Smooth muscle cell of bladder (primary cell): ENCODE results near the gene NXF1. TPM values are rescaled to one million over a fixed set of nuclear protein-coding genes. Genes with fewer than 3 reads are reported as not detected.

Source experiments
- total RNA-seq: library from RNA; depleted of rRNA; stranded (reverse); fragments of >200 nt; gene quantifications from 2 replicates; pipeline ENCODE4 v1.2.3, GENCODE V29; 2014

Gene NXF1
- 9.7 and 21.1 TPM in 2 replicates for total RNA-seq

DNA sequence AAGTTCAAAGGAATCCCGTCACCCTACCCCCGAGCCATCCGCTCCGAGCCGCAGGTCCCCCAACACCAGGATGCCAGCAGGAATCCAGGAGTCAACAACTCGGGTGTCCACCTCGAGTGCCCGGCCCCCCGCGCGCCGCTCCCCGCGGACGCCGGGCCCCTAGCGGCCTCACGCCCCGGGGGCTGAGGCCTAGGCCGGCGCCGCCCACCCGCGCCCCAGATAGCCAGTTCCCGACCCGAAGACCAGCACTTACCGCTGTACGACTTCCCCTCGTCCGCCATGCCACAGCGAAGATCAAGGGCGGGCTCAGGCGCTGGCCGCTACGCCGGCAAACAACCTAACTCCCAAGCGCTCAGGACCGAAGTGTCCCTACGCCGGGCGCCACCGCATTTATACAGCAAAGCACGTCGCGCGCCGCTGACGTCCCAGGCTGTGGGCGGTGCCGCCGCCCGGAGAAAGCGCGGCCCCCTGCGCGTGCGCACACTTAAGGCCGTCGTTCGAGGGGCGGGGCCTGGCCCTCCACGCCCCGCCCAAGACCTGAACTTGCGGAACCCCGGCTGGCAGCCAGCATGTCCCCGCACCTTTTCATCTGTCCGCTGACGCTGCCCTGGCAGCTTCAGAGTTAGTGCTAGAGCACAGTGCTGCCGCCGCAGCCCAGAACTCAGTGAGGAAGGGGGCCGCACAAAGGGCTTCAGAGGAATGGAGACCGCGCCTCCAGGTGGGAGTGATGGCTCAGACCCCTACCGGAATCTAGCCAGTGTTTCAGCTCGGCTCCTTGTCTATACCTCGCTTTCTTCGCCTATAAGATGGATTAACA is at the start of gene NXF1:
NXF1 (minus strand) TSS at position 365 of the 817 bp plus-strand sequence; CDS start at position 281, 84 bp downstream.

GRCh38 chr11:62839050-62839945 is 34.1 kb upstream of the NXF1 start, which contains the start of gene WDR74:
WDR74 (minus strand) TSS chr11:62839590; CDS start chr11:62839570, 20 bp downstream.

GRCh38 chr11:62832336-62833234 is 27.3 kb upstream of the NXF1 start, which contains the start of gene TEX54:
TEX54 (minus strand) TSS chr11:62832841.

DNA sequence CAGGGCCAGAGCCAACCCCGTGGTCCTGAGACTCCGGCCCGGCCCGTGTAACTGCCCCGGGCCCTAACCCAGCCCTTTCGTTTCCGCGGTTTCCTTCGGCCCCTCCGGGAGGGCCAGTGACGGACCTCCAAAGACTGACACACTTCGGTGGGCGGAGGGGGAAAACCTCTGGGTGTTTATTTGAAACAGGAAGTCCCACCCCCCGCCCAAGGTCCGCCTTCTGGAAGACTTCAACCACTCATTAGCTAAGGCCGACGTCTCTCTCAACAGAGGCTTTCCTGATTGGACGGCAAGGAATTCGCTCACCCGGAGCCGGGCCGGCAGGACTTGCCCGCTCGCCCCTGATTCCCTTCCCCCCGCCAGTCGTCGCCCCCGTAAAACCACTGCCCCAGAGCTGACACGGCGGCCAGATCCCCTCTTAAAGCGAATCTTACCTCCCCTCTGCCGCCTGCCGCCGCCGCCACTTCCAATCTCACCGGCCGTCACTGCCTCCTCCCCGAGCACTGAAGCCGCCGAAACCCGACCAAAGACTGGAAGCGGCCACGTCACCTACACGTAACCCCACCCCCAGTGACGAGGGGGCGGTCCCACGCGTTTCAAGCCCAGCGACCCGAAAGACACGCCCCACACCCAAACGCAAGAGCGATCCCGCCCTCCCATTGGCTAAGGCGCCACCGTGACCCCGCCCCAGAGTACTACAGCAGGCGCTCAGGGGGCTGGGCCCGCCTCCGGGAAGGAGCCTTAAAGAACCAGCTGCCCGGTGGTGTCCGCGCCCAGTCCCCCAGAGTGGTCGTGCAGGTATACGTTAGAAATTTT is 26.5 kb upstream of the NXF1 start, which contains the start of gene STX5:
STX5 (minus strand) TSS at position 532 of the 816 bp plus-strand sequence. CDS start 808 bp downstream, outside the sequence.

DNA sequence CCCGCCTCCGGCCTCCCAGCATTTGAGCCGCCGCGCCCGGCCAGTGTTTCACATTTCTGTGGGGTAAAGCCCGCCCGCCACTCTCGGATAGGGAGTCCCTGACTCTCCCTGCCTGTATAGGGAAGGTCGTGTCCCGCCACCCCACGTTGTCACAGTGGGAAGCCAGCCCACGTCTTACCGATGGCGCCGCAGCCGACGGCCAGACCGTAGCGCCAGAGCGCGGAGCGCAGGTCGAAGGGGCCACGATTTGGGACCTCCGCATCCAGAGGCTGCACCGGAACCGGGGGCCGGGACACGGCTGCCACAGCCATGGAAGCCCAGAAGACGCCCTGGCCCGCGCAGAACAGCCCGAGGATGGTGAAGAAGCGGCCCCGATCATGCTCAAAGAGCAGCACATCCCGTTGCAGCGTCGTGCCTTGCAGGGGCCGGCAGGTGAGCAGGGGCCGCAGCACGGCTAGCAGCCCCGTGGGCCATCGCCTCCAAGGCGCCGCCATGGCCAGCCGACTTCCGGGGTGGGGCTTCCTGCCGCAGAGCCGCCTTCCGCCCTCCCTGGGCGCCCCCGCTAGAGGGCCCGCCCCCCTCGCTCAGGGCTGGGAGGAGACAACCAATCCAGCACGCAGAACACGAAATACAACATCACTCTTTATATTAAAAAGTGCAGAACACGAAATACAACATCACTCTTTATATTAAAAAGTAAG is 13.6 kb downstream of the NXF1 start, which contains the start of gene TMEM223:
TMEM223 (minus strand) TSS at position 506 of the 701 bp plus-strand sequence; CDS start at position 494, 12 bp downstream.

DNA sequence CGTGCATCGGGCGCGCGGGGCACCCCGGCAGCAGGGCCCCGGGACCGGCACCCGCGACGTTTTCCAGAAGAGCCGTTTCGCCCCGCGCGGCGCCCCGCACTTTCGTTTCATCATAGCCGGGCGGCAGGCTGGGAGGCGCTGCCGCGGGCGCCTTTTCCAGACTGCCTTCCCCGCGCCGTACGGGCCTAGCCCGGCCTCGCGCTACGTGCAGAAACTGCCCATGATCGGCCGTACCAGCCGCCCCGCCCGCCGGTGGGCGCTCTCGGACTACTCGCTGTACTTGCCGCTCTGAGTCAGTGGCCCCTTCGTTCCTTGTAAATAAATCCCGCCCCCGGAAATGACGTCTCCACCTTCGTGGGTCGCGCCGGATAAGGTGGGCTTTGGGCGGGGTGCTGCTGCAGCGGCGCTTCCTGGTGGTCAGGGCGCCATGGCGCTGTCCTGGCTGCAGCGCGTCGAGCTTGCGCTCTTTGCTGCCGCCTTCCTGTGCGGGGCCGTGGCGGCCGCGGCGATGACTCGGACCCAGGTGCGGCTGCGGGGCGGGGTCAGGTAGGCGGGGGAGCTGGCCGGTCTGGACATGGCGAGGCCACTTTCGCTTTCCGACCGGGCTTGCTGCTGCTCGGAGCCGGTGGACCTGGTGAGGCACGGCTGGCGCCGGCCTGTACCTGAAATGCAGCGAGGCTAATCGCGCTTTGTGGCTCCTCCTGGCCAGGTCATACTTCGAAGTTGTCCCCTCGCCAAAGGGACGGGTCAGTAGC is 18.1 kb downstream of the NXF1 start, which contains the start of gene TMEM179B:
TMEM179B (plus strand) TSS at position 398 of the 755 bp plus-strand sequence; CDS start at position 428, 30 bp downstream.

GRCh38 chr11:62771144-62772021 is 33.9 kb downstream of the NXF1 start, which contains the start of gene TAF6L:
TAF6L (plus strand) TSS chr11:62771396; CDS start chr11:62775784, 4,388 bp downstream.

DNA sequence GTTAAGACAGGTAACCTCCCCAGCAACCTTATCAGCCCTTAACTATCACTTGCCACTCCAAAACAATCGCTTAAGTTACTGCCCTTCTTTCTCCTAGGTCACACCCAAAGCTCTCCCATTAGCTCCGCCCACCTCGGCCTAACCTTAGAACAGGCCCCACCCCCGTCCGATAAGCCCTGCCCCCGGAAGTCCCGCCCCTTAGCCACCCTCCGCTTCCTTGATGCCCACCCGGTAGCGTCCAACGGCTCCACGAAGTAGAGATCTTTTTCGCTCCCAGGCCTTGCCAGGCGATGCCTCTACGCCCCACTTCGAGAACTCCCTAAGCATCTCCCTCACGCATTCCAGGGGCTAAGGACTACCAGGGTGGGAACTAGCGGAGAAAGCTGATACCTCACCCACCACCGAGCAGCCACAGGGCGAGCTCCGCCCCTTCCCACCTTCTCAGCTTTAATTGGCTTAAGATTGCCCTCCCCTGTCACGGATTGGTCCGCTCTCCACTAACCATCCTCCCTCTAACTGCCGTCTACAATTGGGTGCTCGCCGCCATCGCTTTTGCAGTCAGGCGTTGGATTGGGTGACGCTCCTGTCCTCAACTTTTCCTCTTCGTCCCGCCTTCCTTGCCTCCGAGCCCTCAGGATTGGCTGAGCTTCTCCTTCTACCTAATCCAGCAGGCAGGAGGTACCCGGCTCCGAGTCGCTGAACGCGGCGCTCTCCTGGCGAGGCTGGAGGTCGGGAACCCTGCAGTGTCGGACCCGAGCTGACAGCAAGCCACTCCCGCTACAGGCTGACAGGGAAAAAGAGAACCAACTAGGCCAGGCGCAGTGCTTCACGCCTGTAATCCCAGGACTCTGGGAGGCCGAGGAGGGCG is 51.3 kb downstream of the NXF1 start, which contains the start of gene ZBTB3:
ZBTB3 (minus strand) TSS at position 425 of the 868 bp plus-strand sequence. CDS start 496 bp downstream, outside the sequence.

Other genes starting within 250 kb of the NXF1 start
- 1,708 and 1,734 TPM in 2 replicates for gene EEF1G, start 231.5 kb downstream of the NXF1 start, total RNA-seq
- gene TUT1, start 213.9 kb downstream of the NXF1 start, total RNA-seq = 4.8 and 6.7 TPM in 2 replicates
- gene MTA2, start 203.6 kb downstream of the NXF1 start, total RNA-seq = 110 and 118 TPM in 2 replicates
- gene EML3, start 192.7 kb downstream of the NXF1 start, total RNA-seq = 12.8 and 14.3 TPM in 2 replicates
- 5.5 and 7.8 TPM in 2 replicates for gene ROM1, start 192.2 kb downstream of the NXF1 start, total RNA-seq
- gene B3GAT3, start 183.5 kb downstream of the NXF1 start, total RNA-seq = 22.3 and 35.2 TPM in 2 replicates
- 249 and 288 TPM in 2 replicates for gene GANAB, start 158.8 kb downstream of the NXF1 start, total RNA-seq
- 15.1 and 22.9 TPM in 2 replicates for gene INTS5, start 152.1 kb downstream of the NXF1 start, total RNA-seq
- 39.7 and 43.3 TPM in 2 replicates for gene C11orf98, start 140.2 kb downstream of the NXF1 start, total RNA-seq
- 7.4 and 7.5 TPM in 2 replicates for gene CSKMT, start 140.1 kb downstream of the NXF1 start, total RNA-seq
- 11.7 and 12.1 TPM in 2 replicates for gene UQCC3, start 133.8 kb downstream of the NXF1 start, total RNA-seq
- gene LBHD1, start 133.2 kb downstream of the NXF1 start, total RNA-seq = 2.4 and 3.0 TPM in 2 replicates
- 193 and 199 TPM in 2 replicates for gene UBXN1, start 126.4 kb downstream of the NXF1 start, total RNA-seq
- gene LRRN4CL, start 115.9 kb downstream of the NXF1 start, total RNA-seq = 10.6 and 11.7 TPM in 2 replicates
- gene BSCL2, start 98.0 kb downstream of the NXF1 start, total RNA-seq = 58.3 and 73.6 TPM in 2 replicates
- not detected in 2 replicates for gene GNG3, start 97.8 kb downstream of the NXF1 start, total RNA-seq
- 7.3 and 9.7 TPM in 2 replicates for gene HNRNPUL2, start 78.0 kb downstream of the NXF1 start, total RNA-seq
- 34.0 and 37.4 TPM in 2 replicates for gene TTC9C, start 77.0 kb downstream of the NXF1 start, total RNA-seq
- gene ZBTB3, start 51.3 kb downstream of the NXF1 start, total RNA-seq = 9.7 and 12.7 TPM in 2 replicates
- 62.2 and 77.1 TPM in 2 replicates for gene POLR2G, start 43.9 kb downstream of the NXF1 start, total RNA-seq
- 12.1 and 19.1 TPM in 2 replicates for gene TAF6L, start 34.0 kb downstream of the NXF1 start, total RNA-seq
- 35.7 and 38.4 TPM in 2 replicates for gene TMEM179B, start 18.0 kb downstream of the NXF1 start, total RNA-seq
- gene TMEM223, start 13.4 kb downstream of the NXF1 start, total RNA-seq = 12.8 and 16.0 TPM in 2 replicates
- 46.2 and 49.9 TPM in 2 replicates for gene STX5, start 26.6 kb upstream of the NXF1 start, total RNA-seq
- not detected in 2 replicates for gene TEX54, start 27.4 kb upstream of the NXF1 start, total RNA-seq
- gene WDR74, start 34.1 kb upstream of the NXF1 start, total RNA-seq = 51.0 and 77.9 TPM in 2 replicates
- gene SLC3A2, start 75.5 kb upstream of the NXF1 start, total RNA-seq = 210 and 296 TPM in 2 replicates
- not detected in 2 replicates for gene CHRM1, start 115.9 kb upstream of the NXF1 start, total RNA-seq
- gene SLC22A6, start 179.5 kb upstream of the NXF1 start, total RNA-seq = not detected in 2 replicates
- not detected in 2 replicates for gene SLC22A8, start 210.4 kb upstream of the NXF1 start, total RNA-seq